ENCODE results near the gene AMOTL2.
A peak's percentile ranks its signal among the peaks of the same experiment; 100 is the strongest.

AMOTL2 gene

GRCh38 chr3:134312873-134313846 is 61.1 kb downstream of the AMOTL2 start:
- Histone ChIP-seq H3K27me3 (ENCODE audit: insufficient read depth, low read depth, severe bottlenecking) (no peaks in the 10 kb centered on the region), H3K9me3 (ENCODE audit: severe bottlenecking) (no peaks in the 10 kb centered on the region), H3K27ac (no peak overlapping the region), H3K4me3 (ENCODE audit: low read depth, low read length) (no peak overlapping the region), H3K36me3 (no peaks in the 10 kb centered on the region)
- no peak for DNase-seq
- no peak for TF ChIP-seq CTCF (IDR thresholded peaks at IDR 0.05; ENCODE audit: low read depth, low read length)

GRCh38 chr3:134312072-134312872 is 62.0 kb downstream of the AMOTL2 start:
- H3K9me3 ChIP-seq (ENCODE audit: severe bottlenecking): no peaks in the 10 kb centered on the region
- peak; percentile 30 for TF ChIP-seq CTCF (IDR thresholded peaks at IDR 0.05; ENCODE audit: low read depth, low read length)
- no peaks in the 10 kb centered on the region for H3K36me3 ChIP-seq
- H3K27me3 ChIP-seq (ENCODE audit: insufficient read depth, low read depth, severe bottlenecking): no peaks in the 10 kb centered on the region
- H3K27ac ChIP-seq: no peak overlapping the region
- DNase-seq: no peak
- H3K4me3 ChIP-seq (ENCODE audit: low read depth, low read length): no peak overlapping the region

- Histone ChIP-seq H3K9me3 (ENCODE audit: severe bottlenecking) (no peaks in the 10 kb centered on the region), H3K27me3 (ENCODE audit: insufficient read depth, low read depth, severe bottlenecking) (no peaks in the 10 kb centered on the region), H3K36me3 (no peaks in the 10 kb centered on the region), H3K4me3 (ENCODE audit: low read depth, low read length) (no peak overlapping the region), H3K27ac (no peak overlapping the region)
- no peak for TF ChIP-seq CTCF (IDR thresholded peaks at IDR 0.05; ENCODE audit: low read depth, low read length)
- DNase-seq: no peak
These were observed 62.6 kb downstream of the AMOTL2 start for GRCh38 chr3:134311693-134312071.

- H3K9me3 ChIP-seq (ENCODE audit: severe bottlenecking): no peaks in the 10 kb centered on the region
- H3K4me3 ChIP-seq (ENCODE audit: low read depth, low read length): no peak overlapping the region
- TF ChIP-seq CTCF (IDR thresholded peaks at IDR 0.05; ENCODE audit: low read depth, low read length): no peak
- no peaks in the 10 kb centered on the region for H3K36me3 ChIP-seq
- H3K27ac ChIP-seq: no peak overlapping the region
- no peaks in the 10 kb centered on the region for H3K27me3 ChIP-seq (ENCODE audit: insufficient read depth, low read depth, severe bottlenecking)
- no peak for DNase-seq
These were observed 63.0 kb downstream of the AMOTL2 start for GRCh38 chr3:134311265-134311664.

GRCh38 chr3:134309987-134310700 is 64.1 kb downstream of the AMOTL2 start:
- Histone ChIP-seq H3K27ac (no peak overlapping the region), H3K27me3 (ENCODE audit: insufficient read depth, low read depth, severe bottlenecking) (no peaks in the 10 kb centered on the region), H3K4me3 (ENCODE audit: low read depth, low read length) (no peak overlapping the region), H3K9me3 (ENCODE audit: severe bottlenecking) (no peaks in the 10 kb centered on the region), H3K36me3 (no peaks in the 10 kb centered on the region)
- DNase-seq: no peak
- no peak for TF ChIP-seq CTCF (IDR thresholded peaks at IDR 0.05; ENCODE audit: low read depth, low read length)

Measured in WERI-Rb-1 (cell line).